SIG-M5 (cell line): ENCODE data around the gene MAP4K4.

Source experiments
- DNase-seq: peaks from one replicate; lab custom pipeline; 2025; lab: John Stamatoyannopoulos, UW

Gene MAP4K4

GRCh38 chr2:101790857-101791256 is 93.3 kb downstream of the MAP4K4 start:
- no peak for DNase-seq

- no peak for DNase-seq
Observed at GRCh38 chr2:101792208-101792607, 94.7 kb downstream of the MAP4K4 start.

- DNase-seq, result no peak
Observed at GRCh38 chr2:101793277-101793969, 95.9 kb downstream of the MAP4K4 start.

GRCh38 chr2:101794141-101794540 is 96.6 kb downstream of the MAP4K4 start:
- no peak for DNase-seq

- no peak for DNase-seq
Observed at GRCh38 chr2:101795033-101795432, 97.5 kb downstream of the MAP4K4 start.

- DNase-seq, result no peak
Observed at GRCh38 chr2:101796825-101797600, 99.5 kb downstream of the MAP4K4 start.

- no peak for DNase-seq
Observed at GRCh38 chr2:101801496-101801895, 104.0 kb downstream of the MAP4K4 start.

- no peak for DNase-seq
Observed at GRCh38 chr2:101802329-101802728, 104.8 kb downstream of the MAP4K4 start.

- no peak for DNase-seq
Observed at GRCh38 chr2:101803128-101803527, 105.6 kb downstream of the MAP4K4 start.

- no peak for DNase-seq
Observed at GRCh38 chr2:101803945-101804696, 106.6 kb downstream of the MAP4K4 start.

- DNase-seq, result no peak
Observed at GRCh38 chr2:101805152-101806088, 107.9 kb downstream of the MAP4K4 start.

- DNase-seq, result no peak
Observed at GRCh38 chr2:101806123-101806522, 108.6 kb downstream of the MAP4K4 start.

GRCh38 chr2:101806701-101807100 is 109.2 kb downstream of the MAP4K4 start:
- DNase-seq, result no peak

GRCh38 chr2:101807242-101807641 is 109.7 kb downstream of the MAP4K4 start:
- no peak for DNase-seq

GRCh38 chr2:101808006-101808562 is 110.6 kb downstream of the MAP4K4 start:
- DNase-seq, result no peak

- DNase-seq, result no peak
Observed at GRCh38 chr2:101809698-101810097, 112.2 kb downstream of the MAP4K4 start.

GRCh38 chr2:101811226-101812015 is 113.9 kb downstream of the MAP4K4 start:
- DNase-seq, result no peak

GRCh38 chr2:101812226-101812625 is 114.7 kb downstream of the MAP4K4 start:
- no peak for DNase-seq

GRCh38 chr2:101814752-101815151 is 117.2 kb downstream of the MAP4K4 start:
- DNase-seq, result no peak

- no peak for DNase-seq
Observed at GRCh38 chr2:101815154-101815553, 117.6 kb downstream of the MAP4K4 start.
